ENCODE results near the gene EXOC4. TPM values are rescaled to one million over a fixed set of nuclear protein-coding genes. Genes with fewer than 3 reads are reported as not detected.
A peak's percentile ranks its signal among the peaks of the same experiment; 100 is the strongest.
"Not testable (repeated sequence)": the region's sequence is repeated elsewhere in the genome, so short reads cannot be mapped to it uniquely, and the experiment has no call there.

EXOC4 gene
- 65.0 and 70.5 TPM in 2 replicates for total RNA-seq

DNA sequence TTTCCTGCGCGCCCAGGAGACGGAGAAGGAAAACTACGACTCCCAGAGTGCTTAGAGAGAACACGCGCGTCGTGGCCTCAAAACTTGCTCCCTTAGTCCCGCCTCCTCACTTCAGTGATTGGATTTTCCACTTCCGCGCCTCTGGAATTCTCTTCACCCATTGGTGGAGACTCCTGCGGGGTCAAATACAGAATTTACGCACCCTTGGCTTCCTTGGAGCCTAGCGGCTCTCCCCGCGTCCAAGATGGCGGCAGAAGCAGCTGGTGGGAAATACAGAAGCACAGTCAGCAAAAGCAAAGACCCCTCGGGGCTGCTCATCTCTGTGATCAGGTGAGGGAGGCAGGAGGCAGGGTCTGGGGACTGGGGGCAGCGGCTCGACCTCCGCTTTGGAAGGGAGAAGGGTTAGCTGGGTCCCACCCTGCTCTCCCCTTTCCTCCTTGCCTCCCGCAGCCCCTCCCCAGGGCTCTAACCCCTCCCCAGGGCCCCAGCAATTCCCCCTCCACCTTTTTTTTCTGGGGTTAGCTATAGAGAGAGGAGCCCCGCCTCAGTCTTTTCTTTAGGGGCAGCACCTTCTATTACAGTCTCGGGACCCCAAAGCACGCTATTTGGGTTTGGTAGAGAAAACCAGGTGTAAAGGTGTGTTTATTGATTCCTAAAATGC, at the start of gene EXOC4:
EXOC4 (plus strand) TSS at position 221 of the 661 bp plus-strand sequence.
- Mint-ChIP-seq H3K36me3 (ENCODE audit: low read depth) (peaks cover 14% of the 10 kb centered on the region), H3K4me1 (ENCODE audit: low read depth) (peaks cover 22% of the 10 kb centered on the region), H3K27me3 (ENCODE audit: low read depth) (peaks cover 3% of the 10 kb centered on the region), H3K27ac (peak within 1 kb of the TSS; percentile 87), H3K9me3 (no peaks in the 10 kb centered on the region), H3K4me3 (ENCODE audit: low read depth) (peak within 1 kb of the TSS; percentile 94)
- peak; percentile 92 for DNase-seq (ENCODE audit: low spot score)
- intact Hi-C loops (cut with micrococcal nuclease), result loop anchor here (1.0 to 10.0 kb wide), 5 partner anchors 170 to 1064 kb away; partner anchors contain the start of genes CHCHD3, LRGUK and SLC35B4

DNA sequence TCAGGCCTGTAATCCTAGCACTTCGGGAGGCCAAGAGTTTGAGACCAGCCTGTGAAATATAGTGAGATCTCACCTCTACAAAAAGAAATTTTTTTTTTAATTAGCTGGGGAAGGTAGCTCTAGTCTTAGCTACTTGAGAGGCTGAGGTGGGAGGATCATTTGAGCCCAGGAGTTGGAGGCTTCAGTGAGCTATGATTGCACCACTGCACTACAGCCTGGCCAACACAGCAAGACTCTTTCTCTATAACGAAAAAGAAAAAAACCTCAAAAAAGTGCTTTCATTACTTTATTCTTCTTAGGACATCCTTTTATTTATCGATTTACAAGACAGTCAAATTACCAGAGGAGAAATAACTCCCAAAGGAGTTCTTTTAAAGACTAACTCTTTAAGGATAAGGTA, 49.4 kb upstream of the EXOC4 start:
- no peak for DNase-seq (ENCODE audit: low spot score)
- Mint-ChIP-seq H3K4me3 (ENCODE audit: low read depth) (no peak overlapping the region), H3K9me3 (no peaks in the 10 kb centered on the region), H3K27ac (no peak overlapping the region), H3K4me1 (ENCODE audit: low read depth) (no peaks in the 10 kb centered on the region), H3K36me3 (ENCODE audit: low read depth) (no peaks in the 10 kb centered on the region), H3K27me3 (ENCODE audit: low read depth) (peaks cover 1% of the 10 kb centered on the region)
- intact Hi-C loops (cut with micrococcal nuclease), result no loop called here

DNA sequence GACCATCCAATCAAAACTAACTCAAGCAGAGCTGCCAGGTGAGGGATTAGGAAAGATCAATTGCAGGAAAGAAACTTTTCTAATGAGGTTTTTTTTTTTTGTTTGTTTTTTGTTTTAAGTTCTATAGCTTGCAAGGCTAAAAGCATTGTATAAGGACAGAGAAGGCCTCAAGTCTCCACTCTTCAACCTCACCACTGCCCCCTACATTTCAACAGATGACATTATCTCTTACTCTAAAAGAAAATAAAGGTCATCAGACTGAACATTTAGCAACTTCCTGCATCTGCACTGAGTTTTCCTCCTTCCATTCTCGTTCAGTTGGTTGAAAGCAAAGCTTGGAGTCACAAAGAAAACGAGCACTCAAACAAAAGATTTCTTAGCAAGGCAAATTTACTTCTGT, 45.2 kb upstream of the EXOC4 start:
- Mint-ChIP-seq H3K36me3 (ENCODE audit: low read depth) (no peaks in the 10 kb centered on the region), H3K4me1 (ENCODE audit: low read depth) (no peaks in the 10 kb centered on the region), H3K27me3 (ENCODE audit: low read depth) (peaks cover 13% of the 10 kb centered on the region), H3K9me3 (no peaks in the 10 kb centered on the region), H3K4me3 (ENCODE audit: low read depth) (no peak overlapping the region), H3K27ac (no peak overlapping the region)
- intact Hi-C loops (cut with micrococcal nuclease), result no loop called here
- no peak for DNase-seq (ENCODE audit: low spot score)

DNA sequence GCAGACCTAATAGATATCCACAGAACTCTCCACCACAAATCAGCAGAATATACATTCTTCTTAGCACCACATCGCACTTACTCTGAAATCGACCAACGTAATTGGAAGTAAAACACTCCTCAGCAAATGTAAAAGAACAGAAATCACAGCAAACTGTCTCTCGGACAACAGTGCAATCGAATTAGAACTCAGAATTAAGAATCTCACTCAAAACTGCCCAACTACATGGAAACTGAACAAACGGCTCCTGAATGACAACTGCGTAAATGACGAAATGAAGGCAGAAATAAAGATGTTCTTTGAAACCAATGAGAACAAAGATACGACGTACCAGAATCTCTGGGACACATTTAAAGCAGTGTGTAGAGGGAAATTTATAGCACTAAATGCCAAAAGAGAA, 42.1 kb upstream of the EXOC4 start:
- H3K9me3 Mint-ChIP-seq; H3K4me1 Mint-ChIP-seq (ENCODE audit: low read depth); DNase-seq (ENCODE audit: low spot score); H3K36me3 Mint-ChIP-seq (ENCODE audit: low read depth); H3K4me3 Mint-ChIP-seq (ENCODE audit: low read depth); intact Hi-C loops (cut with micrococcal nuclease); H3K27ac Mint-ChIP-seq: not testable (repeated sequence)
- peaks cover 11% of the 10 kb centered on the region for H3K27me3 Mint-ChIP-seq (ENCODE audit: low read depth)

DNA sequence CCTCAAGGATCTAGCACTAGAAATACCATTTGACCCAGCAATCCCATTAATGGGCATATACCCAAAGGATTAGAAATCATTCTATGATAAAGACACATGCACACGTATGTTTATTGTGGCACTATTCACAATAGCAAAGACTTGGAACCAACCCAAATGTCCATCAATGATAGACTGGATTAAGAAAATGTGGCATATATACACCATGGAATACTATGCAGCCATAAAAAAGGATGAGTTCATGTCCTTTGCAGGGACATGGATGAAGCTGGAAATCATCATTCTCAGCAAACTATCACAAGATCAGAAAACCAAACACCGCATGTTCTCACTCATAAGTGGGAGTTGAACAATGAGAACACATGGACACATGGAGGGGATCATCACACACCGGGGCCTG, 39.1 kb upstream of the EXOC4 start:
- DNase-seq (ENCODE audit: low spot score); intact Hi-C loops (cut with micrococcal nuclease); H3K36me3 Mint-ChIP-seq (ENCODE audit: low read depth); H3K9me3 Mint-ChIP-seq; H3K27ac Mint-ChIP-seq; H3K4me3 Mint-ChIP-seq (ENCODE audit: low read depth); H3K4me1 Mint-ChIP-seq (ENCODE audit: low read depth): not testable (repeated sequence)
- peaks cover 11% of the 10 kb centered on the region for H3K27me3 Mint-ChIP-seq (ENCODE audit: low read depth)

DNA sequence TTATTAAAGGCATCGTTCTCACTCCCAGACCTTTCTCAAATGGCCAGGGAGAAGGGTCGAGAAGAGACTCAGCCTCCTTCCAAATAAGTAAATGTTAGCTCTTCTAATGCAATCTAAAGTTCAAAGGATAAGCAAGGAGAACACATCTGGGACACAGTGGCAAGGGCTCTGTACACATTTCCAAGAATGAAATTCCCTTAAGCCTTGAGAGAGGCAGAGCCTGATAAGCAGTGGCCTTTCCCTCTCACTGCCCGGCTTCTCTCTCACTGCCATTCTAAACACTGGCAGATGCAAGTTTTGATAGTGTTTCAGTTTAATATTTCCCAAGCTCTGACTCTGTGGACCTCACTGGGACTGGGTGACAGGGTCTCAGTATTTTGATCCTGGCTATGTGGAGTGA, 35.1 kb upstream of the EXOC4 start:
- Mint-ChIP-seq H3K27ac (no peak overlapping the region), H3K9me3 (peaks cover 4% of the 10 kb centered on the region), H3K4me3 (ENCODE audit: low read depth) (no peak overlapping the region), H3K27me3 (ENCODE audit: low read depth) (peaks cover 2% of the 10 kb centered on the region), H3K36me3 (ENCODE audit: low read depth) (no peaks in the 10 kb centered on the region), H3K4me1 (ENCODE audit: low read depth) (no peaks in the 10 kb centered on the region)
- intact Hi-C loops (cut with micrococcal nuclease), result no loop called here
- no peak for DNase-seq (ENCODE audit: low spot score)

DNA sequence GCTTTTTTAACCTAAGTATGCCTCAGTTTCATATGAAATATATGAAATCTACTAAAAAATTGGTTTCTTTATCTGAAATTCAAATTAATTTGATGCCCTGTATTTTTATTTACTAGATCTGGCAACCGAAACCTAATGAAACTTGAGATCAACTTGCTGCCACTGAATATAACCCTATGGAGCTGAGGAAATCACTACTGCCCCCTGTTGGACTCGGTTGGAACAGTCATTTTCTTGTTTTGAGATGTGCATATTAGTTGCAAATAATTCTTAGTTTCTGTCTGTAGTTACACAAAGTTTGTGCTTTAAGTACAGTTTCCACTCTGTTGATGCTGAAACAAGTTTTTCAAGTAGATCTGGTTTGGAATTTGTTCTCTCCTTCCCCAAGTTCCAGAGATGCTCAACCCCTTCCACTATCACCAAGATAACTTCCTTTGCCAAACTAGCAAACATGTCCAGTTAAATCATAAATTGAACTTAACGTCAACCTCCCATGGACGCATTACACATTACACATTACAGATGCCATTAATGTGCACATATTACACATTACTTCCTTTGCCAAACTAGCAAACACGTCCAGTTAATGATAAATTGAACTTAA, 22.2 kb upstream of the EXOC4 start:
- H3K4me1 Mint-ChIP-seq (ENCODE audit: low read depth), result no peaks in the 10 kb centered on the region
- no peak overlapping the region for H3K27ac Mint-ChIP-seq
- no peak for DNase-seq (ENCODE audit: low spot score)
- no peaks in the 10 kb centered on the region for H3K36me3 Mint-ChIP-seq (ENCODE audit: low read depth)
- no peaks in the 10 kb centered on the region for H3K9me3 Mint-ChIP-seq
- intact Hi-C loops (cut with micrococcal nuclease), result loop anchor here (5.0 kb wide), 1 partner anchor 202 kb away; no protein-coding TSS in a partner anchor
- no peak overlapping the region for H3K4me3 Mint-ChIP-seq (ENCODE audit: low read depth)
- H3K27me3 Mint-ChIP-seq (ENCODE audit: low read depth), result peaks cover 25% of the 10 kb centered on the region

DNA sequence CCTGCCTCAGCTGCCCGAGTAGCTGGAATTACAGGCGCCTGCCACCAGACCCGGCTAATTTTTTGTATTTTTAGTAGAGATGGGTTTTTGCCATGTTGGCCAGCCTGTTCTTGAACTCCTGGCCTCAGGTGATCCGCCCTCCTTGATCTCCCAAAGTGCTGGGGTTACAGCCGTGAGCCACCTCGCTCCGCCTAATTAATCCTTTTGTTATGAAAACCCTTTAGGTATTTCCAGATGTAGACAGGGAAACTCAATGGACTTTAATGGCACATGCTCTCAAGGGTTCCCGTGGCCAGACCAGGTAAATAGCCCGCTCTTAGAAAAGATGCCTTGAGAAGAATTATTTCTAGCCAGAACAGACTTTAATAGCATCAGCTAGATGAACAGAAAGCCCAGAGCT, 19.7 kb upstream of the EXOC4 start:
- Mint-ChIP-seq H3K27ac (no peak overlapping the region), H3K4me1 (ENCODE audit: low read depth) (no peaks in the 10 kb centered on the region), H3K36me3 (ENCODE audit: low read depth) (no peaks in the 10 kb centered on the region), H3K27me3 (ENCODE audit: low read depth) (peaks cover 28% of the 10 kb centered on the region), H3K4me3 (ENCODE audit: low read depth) (no peak overlapping the region), H3K9me3 (no peaks in the 10 kb centered on the region)
- DNase-seq (ENCODE audit: low spot score), result no peak
- intact Hi-C loops (cut with micrococcal nuclease), result loop anchor here (5.0 kb wide), 1 partner anchor 199 kb away; no protein-coding TSS in a partner anchor

DNA sequence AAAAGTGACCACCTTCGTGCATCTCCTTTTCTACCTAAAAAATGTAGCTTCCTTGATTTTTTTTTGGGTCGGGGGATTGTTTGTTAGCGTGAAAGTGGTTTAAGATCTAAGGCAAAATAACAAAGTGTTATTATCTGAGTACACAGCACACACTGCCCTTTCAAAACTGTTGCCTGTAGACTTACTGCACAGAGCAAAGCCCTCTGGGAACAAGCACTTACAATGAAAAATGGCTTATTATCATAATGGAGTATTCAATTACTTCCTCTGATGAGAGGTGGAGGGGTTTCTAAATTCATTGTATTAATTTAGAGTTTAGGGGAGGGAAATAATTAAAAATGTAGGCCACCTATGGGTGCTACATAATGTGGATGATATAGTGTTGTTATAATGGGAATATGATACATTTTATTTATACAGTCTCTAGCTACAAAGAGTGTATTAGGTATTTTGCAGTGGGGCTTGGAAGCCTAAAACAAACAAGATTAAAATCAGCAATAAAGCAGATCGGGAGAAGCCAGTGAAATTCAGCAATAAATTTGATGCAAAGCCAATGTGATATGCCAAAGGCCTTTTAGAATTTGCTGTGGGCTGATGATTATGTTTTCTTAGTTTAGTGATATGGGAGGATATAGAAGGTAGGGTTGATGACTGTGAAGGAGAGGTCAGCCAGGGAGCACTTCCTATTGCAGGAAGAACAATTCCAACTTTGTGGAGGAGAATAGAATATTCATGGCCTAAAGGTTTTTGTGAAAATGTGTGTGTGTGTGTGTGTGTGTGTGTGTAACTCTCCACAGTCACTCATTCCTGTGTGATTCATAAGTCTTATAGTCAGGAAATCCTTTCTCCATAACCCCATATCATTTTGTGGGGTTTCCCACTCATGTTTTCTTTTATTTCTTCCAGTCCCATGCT, 17.7 kb upstream of the EXOC4 start:
- Mint-ChIP-seq H3K4me3 (ENCODE audit: low read depth) (no peak overlapping the region), H3K36me3 (ENCODE audit: low read depth) (no peaks in the 10 kb centered on the region), H3K9me3 (no peaks in the 10 kb centered on the region), H3K27me3 (ENCODE audit: low read depth) (peaks cover 18% of the 10 kb centered on the region), H3K27ac (no peak overlapping the region), H3K4me1 (ENCODE audit: low read depth) (no peaks in the 10 kb centered on the region)
- no peak for DNase-seq (ENCODE audit: low spot score)
- intact Hi-C loops (cut with micrococcal nuclease), result loop anchor here (5.0 kb wide), 1 partner anchor 197 kb away; no protein-coding TSS in a partner anchor

DNA sequence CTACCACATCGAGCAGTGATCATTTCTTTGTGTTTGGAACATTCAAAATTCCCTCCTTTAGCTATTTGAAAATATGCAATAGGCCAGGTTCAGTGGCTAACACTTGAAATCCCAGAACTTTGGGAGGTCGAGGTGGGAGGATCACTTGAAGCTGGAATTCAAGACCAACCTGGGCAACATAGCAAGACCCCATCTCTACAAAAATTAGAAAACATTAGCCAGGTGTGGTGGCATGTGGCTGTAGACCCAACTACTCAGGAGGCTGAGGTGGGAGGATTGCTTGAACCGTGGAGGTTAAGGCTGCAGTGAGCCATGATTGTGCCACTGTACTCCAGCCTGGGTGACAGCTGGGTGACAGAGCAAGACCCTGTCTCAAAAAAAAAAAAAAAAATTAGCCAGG, 15.3 kb upstream of the EXOC4 start:
- intact Hi-C loops (cut with micrococcal nuclease), result no loop called here
- no peaks in the 10 kb centered on the region for H3K36me3 Mint-ChIP-seq (ENCODE audit: low read depth)

DNA sequence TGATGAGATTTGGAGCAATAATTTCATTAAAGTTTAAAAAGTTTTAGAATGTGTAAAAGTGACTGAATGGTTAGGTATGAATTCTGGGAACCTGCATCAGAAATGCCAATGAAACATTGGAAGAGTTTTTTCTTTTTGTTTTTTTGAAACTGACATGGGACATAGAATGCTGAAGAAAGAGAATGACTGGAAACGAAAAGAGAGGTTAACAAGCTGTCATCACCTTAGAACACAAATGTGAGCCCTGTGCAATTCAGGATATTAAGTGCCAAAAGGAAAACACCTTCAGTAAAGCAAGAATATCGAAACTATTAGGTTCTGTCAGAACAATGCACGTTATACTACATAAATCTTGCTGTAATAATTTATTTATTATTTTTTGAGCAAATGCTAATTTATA, 12.6 kb upstream of the EXOC4 start:
- Mint-ChIP-seq H3K4me3 (ENCODE audit: low read depth) (no peak overlapping the region), H3K9me3 (no peaks in the 10 kb centered on the region), H3K27me3 (ENCODE audit: low read depth) (peaks cover 17% of the 10 kb centered on the region), H3K4me1 (ENCODE audit: low read depth) (no peaks in the 10 kb centered on the region), H3K36me3 (ENCODE audit: low read depth) (no peaks in the 10 kb centered on the region), H3K27ac (no peak overlapping the region)
- DNase-seq (ENCODE audit: low spot score), result no peak
- intact Hi-C loops (cut with micrococcal nuclease), result no loop called here

More for the DNA sequence above, 15.3 kb upstream of the EXOC4 start:
- H3K9me3 Mint-ChIP-seq, result no peaks in the 10 kb centered on the region
- no peak for DNase-seq (ENCODE audit: low spot score)
- no peak overlapping the region for H3K4me3 Mint-ChIP-seq (ENCODE audit: low read depth)
- H3K27ac Mint-ChIP-seq, result no peak overlapping the region
- H3K4me1 Mint-ChIP-seq (ENCODE audit: low read depth), result no peaks in the 10 kb centered on the region
- peaks cover 14% of the 10 kb centered on the region for H3K27me3 Mint-ChIP-seq (ENCODE audit: low read depth)

DNA sequence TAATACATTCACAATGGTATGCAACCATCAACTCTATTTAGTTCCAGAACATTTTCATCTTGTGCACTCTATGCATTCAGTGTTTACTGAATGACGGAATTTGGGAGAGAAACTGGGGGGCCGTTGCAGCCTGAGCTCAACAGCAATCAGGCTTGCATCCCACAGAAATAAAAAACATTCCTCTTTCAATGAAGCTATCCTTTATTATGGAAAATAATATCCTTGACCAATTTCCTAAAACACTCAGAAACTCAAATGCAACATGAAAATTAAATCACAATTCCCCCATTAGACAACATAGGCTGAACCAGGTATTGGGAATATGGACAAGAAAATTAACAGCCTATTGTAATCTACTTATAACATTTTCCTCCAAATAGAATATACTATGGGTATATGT, 6.3 kb upstream of the EXOC4 start:
- H3K27me3 Mint-ChIP-seq (ENCODE audit: low read depth), result peaks cover 11% of the 10 kb centered on the region
- no peak overlapping the region for H3K4me3 Mint-ChIP-seq (ENCODE audit: low read depth)
- no peak overlapping the region for H3K27ac Mint-ChIP-seq
- intact Hi-C loops (cut with micrococcal nuclease), result no loop called here
- H3K36me3 Mint-ChIP-seq (ENCODE audit: low read depth), result no peaks in the 10 kb centered on the region
- DNase-seq (ENCODE audit: low spot score), result no peak
- no peaks in the 10 kb centered on the region for H3K4me1 Mint-ChIP-seq (ENCODE audit: low read depth)
- H3K9me3 Mint-ChIP-seq, result no peaks in the 10 kb centered on the region

DNA sequence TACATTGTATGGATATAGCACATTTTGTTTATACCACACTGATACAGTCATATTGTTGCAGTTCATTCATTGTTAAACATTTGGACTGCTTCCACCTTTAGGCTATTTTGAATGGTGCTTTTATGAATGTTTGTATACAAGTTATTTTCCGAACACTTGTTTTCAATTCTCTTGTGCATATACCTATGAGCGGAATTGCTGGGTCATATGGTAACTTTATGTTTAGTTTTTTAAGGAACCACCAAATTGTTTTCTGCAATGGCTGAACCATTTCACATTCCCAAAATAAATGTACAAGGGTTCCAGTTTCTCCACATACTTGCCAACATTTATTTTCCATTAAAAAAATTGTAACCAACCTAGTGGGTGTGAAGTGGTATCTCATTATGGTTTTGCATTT, 4.0 kb upstream of the EXOC4 start:
- Mint-ChIP-seq H3K4me1 (ENCODE audit: low read depth) (peaks cover 7% of the 10 kb centered on the region), H3K27ac (no peak overlapping the region), H3K27me3 (ENCODE audit: low read depth) (peaks cover 3% of the 10 kb centered on the region), H3K9me3 (no peaks in the 10 kb centered on the region), H3K36me3 (ENCODE audit: low read depth) (no peaks in the 10 kb centered on the region), H3K4me3 (ENCODE audit: low read depth) (no peak overlapping the region)
- no peak for DNase-seq (ENCODE audit: low spot score)
- intact Hi-C loops (cut with micrococcal nuclease), result no loop called here
